ENCODE data around the gene SETBP1.

Gene SETBP1

DNA sequence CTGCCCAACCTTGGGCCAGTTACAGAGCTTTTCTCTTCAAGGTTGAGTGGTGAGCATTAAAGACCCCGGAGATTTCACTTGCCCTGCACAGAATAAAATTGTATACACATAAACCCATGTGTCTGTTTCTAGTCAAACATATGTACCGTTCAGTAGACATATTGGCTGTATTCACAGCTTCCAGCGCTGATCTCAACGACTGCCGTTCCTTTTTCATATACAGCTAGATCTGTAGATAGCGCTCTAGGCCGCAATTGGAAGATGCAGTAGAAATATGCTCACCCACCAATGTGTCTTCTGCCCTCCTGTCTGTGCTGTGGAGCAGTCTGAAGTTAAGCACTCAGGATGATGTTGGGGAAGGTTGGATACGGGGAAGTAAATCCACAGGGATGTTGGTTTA lies 317.7 kb downstream of the SETBP1 start:
- no peak for DNase-seq

GRCh38 chr18:45004546-45005080 lies 323.9 kb downstream of the SETBP1 start:
- DNase-seq, result no peak

DNA sequence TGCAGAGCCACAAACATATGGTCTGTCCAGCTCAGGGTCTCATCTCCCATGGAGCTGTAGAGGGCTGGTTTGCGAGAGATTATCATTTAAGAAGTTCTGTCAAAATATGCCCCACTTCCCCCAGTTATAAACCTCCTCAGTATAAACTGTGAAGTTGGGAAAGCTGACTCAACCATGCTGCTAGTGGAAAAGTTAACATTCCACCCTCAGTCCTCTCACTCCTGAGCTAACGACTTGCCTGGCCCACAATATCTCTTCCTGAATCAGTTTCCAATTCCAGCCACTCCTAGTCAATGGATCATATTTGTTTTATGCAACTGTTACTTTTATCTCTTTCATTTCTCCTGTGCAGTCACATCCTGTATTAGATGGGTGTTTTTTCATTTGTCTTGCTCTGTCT lies 326.2 kb downstream of the SETBP1 start:
- DNase-seq, result no peak

- DNase-seq, result no peak
Observed at GRCh38 chr18:45007531-45007930, 326.8 kb downstream of the SETBP1 start.

DNA sequence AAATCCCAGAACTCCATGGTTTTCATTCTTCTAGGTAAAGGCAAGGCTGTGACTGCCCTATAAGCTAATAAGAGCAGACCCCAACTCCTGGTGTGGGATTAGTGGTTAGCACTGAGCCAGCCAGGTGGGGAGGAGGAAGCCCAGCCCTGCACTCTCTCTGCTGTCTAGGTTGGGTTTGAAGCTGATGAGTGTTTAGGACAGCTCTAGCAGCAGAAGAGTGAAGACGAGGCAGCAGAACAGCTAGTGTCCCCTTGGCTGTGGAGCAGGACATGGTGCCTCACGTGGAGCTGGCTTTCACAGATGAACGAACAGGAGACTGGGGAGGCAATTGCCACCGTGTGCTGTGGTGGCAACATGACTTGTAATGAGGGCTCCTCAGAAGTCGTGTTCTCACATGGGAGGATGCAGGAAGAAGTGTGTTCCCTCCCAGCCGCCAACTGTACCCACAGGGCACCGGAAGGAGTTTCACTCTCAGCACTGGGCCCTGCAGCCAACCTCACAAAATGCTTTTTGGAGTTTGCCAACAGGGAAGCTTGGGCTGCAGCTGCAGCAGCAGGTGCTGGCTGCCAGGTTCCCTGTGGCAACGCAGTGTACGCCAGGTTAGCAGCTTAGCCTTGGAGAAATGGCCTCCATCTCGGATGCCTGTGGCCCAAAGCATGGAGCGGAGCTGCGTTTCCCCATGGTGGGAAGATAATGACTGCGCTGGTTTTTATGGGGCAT lies 328.2 kb downstream of the SETBP1 start:
- DNase-seq, result no peak

GRCh38 chr18:45009756-45010155 lies 329.1 kb downstream of the SETBP1 start:
- no peak for DNase-seq

DNA sequence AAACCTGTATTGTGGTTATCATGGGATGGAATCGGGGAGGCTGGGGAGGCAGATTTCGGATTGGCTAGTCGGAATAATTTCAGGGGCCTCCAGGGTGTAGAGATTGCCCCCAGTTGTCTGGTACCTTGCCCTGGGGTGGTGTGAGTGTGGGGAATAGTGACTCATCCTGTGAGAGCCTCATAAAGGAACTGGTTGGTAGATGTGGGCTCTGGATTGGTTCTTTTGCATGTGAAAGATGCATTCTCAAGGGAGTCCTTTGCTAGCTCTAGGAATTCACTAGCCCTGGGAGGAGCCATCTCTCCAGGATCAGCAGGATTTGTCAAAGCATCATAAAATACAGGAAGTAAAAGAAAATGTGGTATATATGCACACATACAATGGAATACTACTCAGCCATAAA lies 331.6 kb downstream of the SETBP1 start:
- DNase-seq, result no peak

DNA sequence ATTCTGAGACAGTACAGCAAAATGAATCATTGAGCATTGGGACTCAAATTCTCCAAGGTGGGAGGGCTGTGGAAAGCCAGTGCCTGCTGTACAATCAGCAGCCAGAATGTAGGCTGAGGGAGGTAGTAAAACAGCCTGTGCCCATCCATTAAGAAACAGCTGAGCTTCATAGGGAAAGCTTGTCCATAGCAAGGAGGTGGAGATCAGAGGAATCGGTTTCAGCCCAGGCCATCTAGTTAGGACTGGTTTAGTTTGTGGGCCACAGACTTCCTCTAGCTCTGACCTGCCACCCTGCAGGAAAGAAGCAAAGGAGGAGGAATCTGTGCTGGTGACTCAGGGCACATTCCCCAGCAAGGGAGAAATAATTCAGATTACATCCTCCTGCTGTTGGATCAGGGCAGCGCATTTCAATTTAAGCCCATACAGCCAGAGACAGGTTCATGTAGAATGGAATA lies 333.4 kb downstream of the SETBP1 start:
- DNase-seq, result no peak

DNA sequence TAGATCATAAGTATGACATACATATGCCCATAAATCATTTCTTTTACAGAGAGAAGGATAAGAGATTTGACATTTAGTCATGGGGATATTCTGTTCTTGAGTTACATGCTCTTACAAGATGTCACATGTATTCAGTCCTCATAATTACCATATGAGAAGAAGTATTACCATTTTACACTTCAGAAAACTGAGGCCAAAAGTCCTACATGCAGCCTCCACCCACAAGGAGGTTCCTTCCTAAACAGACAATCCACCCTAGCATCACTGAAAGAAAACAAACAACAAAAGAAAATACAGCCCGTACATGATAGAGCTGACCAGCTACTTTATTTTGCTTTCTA lies 335.1 kb downstream of the SETBP1 start:
- no peak for DNase-seq

DNA sequence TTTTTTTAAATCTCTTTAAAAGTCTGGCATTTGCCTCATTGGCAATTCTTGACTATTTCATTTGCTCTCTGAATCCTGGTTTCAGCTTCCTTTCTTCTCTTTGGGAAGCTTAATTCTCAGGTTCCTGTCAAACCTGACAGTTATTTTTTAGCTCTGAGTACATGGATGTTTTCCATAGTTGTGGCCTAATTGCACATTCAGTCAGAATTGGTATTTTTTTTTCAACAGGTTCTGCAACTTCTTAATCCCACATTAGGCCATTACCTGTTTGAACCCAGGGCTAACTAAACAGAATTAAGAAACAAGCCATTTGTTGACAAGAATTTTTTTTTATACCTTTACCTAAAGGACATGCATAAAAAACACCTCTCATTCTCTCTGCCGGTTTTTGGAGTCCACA lies 338.8 kb downstream of the SETBP1 start:
- no peak for DNase-seq

GRCh38 chr18:45023519-45023918 lies 342.8 kb downstream of the SETBP1 start:
- no peak for DNase-seq

DNA sequence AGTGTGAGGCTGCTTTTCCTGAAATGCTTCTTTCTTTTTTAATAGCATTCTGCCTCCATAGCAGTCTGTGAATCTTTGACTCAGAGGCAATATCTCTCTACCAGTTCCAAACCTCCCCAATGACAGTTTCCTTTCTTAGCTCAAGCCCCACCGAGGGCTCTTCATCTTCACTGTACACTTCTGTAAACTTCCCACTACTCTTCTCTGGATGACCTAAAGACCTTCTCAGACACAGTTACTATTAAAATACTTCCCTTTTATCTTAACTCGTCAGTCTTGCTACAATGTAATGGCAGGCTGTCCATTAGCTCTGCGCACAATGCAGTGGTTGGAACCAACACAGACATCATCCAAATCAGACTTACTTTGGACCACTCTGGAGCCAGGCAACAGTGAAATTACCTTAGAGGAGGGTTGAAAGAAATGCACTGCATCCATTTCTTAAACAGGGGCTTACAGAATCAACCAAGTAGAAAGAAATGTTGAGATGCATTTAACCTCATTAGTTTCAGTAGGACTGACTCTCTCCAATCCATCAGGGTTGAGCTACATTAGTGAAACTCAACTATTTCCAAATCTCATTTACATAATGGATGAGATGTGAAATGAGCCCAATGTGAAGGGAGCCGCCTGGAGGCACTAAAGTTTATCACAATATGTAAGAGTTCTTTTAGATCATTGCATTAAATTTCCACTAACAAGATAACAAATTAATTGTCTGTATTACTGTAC lies 343.8 kb downstream of the SETBP1 start:
- DNase-seq, result no peak

GRCh38 chr18:45025089-45025450 lies 344.4 kb downstream of the SETBP1 start:
- no peak for DNase-seq

GRCh38 chr18:45026162-45026561 lies 345.5 kb downstream of the SETBP1 start:
- no peak for DNase-seq

DNA sequence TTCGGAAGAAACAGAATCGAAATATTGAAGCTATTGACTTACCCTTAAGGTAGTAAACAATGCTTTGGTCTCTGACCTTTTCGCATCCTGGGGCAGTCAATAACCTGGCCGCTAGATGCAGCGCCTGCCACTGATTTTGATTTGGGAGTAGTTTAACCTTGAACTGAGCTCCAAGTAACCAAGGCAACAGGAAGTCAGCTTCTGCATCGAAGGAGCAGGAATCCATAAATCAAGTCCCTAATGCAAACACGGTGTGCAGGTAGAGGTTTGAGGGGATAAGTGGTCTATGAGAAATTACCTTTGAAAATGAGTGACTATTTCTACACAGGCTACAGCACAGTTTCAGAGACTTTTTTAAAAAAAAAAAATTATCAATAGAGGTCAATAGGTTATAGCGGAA lies 353.5 kb downstream of the SETBP1 start:
- DNase-seq, result no peak

DNA sequence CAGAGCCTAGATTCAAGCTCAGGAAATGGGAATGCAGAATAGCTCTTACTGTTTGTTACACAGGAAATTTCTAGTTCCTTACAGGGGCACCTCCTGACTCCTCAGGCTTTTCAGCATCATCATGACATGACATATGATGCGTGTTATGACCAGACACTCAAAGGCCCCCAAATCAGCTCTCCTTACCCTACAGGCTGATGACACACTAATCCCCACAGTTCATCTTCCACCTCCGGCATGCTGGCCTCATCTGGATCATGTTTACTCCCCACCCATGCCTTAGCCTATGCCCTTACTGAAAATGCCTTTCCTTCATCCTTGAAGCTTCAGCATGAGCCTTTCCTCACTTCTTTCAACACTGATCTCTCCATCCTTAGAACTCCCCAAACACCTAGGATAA lies 356.9 kb downstream of the SETBP1 start:
- no peak for DNase-seq

DNA sequence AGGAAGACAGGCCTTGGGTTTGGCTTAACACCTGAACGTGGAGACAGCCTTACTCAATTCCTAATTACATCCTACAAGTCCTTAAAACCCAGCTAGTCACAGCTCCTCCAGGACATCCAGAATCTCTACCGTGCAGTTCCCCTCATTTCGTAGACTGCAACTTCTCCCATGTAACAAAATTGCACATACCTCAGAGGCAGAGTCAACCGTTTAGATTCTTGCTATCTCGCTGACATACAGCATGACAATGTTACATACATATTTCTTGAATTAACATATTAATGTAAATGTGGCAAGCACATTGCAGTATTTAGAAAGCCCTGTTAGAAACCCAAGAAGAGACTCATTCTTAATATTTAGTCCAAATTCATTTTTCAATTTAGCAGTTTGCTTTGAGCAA lies 358.7 kb downstream of the SETBP1 start:
- DNase-seq, result no peak

DNA sequence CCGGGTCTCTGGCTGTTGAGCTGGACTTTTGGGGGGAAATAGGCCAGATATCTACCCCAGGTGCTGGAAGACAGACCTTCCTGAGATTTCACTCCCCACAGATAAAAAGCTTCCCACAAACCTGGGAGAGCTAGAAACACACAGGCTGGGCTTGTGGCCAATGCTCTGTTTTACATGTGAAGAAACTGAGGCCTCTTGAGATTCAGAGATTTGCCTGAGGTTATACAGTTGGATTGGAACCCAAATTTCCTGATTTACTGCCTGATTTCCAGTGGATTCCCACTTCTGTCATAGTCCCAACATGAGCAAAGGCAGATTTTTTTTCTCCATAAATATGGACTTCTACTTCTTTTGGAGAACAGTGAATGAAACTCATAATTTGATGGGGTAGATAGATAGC lies 360.2 kb downstream of the SETBP1 start:
- DNase-seq, result no peak

- no peak for DNase-seq
Observed at GRCh38 chr18:45044787-45045186, 364.1 kb downstream of the SETBP1 start.

- DNase-seq, result no peak
Observed at GRCh38 chr18:45046228-45046627, 365.5 kb downstream of the SETBP1 start.

DNA sequence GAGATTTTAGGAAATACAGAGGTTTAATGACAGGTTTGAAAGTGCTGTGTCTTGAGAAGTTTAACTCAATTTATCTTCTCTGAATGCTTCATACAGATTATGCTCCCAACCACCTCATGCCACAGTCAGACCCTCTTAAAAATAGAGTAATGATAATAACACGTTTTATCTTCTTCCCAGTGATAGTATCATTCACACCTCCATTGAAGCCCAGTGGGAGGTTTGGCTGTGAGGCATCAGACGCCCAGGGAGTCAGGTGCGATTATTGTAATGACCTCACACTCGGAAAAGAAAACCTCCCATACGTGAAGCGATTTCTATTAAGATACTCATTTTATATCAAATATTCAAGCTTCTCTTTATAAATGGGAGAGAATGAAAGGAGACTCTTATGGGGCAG lies 366.3 kb downstream of the SETBP1 start:
- no peak for DNase-seq

DNA sequence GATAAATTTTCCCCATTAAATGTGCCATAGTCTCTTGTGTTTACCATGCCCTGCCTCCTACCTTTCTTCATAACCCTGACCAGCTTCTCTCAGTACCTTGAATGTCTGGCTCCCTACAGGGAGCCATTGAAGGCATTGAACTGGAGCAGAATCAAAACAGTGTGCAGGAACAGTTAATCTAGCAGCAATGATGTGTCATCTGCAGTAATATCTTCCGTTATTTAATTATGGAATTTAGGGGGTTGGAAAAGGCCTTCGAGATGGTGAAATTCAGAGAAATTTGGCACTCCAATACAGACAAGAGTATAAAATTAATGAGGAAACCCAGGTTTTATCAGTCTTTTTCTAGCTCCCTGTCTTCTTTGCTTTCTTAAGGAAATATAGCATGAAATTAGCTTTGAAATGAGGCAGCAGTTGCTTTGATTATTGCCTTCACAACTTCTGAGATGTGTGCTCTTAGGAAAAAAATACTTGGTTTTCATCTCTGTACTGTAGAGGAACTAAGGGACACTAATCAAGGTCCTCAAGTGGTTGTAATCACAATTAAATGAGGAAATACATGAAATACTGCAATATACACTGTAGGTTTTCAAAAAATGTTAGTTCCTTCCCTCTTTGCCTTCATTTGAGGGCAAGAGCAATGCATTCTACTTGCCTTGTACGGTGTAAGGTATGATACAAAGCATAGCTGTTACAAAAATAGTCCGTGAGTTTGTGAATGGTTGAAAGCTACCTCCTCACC lies 369.1 kb downstream of the SETBP1 start:
- no peak for DNase-seq

GRCh38 chr18:45050712-45051601 lies 370.3 kb downstream of the SETBP1 start:
- DNase-seq, result no peak

Data from NCI-H187 treated with DMSO at 0.1 percent for 48 hours (cell line).